CD8-positive, alpha-beta memory T cell (primary cell): ENCODE results near the gene RNLS. TPM values are rescaled to one million over a fixed set of nuclear protein-coding genes. Genes with fewer than 3 reads are reported as not detected.

Source experiments
- CTCF ChIA-PET: fragments of 350-600 bp; sonication (Branson Sonifier 250); formaldehyde crosslinking; loops from one replicate; lab custom pipeline; 2021; ENCODE audit warnings: antibody characterized with exemption; lab: Charles Lee
- POLR2A ChIA-PET: fragments of 350-600 bp; sonication (Branson Sonifier 250); formaldehyde crosslinking; loops from one replicate; lab custom pipeline; 2021; ENCODE audit warnings: antibody characterized with exemption; lab: Charles Lee
- DNase-seq, 5 donors: peaks; one replicate each; pipeline versions ENCODE4 v3.0.0 to v3.0.0-alpha.2; 2020 to 2022; ENCODE audit warnings: mixed read lengths in 1 of 5
- H3K27ac ChIP-seq: one replicate; pipeline ENCODE4 v1.7.0; 2013; ENCODE audit warnings: low read depth, mild to moderate bottlenecking, low read length, moderate library complexity
- H3K27me3 ChIP-seq: 2 replicates; pipeline ENCODE4 v1.7.0; 2013; ENCODE audit warnings: low read length, mild to moderate bottlenecking; ENCODE audit not compliant: insufficient read depth, poor library complexity, severe bottlenecking
- H3K36me3 ChIP-seq: 2 replicates; pipeline ENCODE4 v1.7.0; 2013; ENCODE audit warnings: mild to moderate bottlenecking, low read length, moderate library complexity; ENCODE audit not compliant: insufficient read depth
- H3K4me1 ChIP-seq: 2 replicates; pipeline ENCODE4 v1.7.0; 2013; ENCODE audit warnings: mild to moderate bottlenecking, low read length, moderate library complexity; ENCODE audit not compliant: insufficient read depth
- H3K4me3 ChIP-seq: 2 replicates; pipeline ENCODE4 v1.7.0; 2013; ENCODE audit warnings: mild to moderate bottlenecking, low read length
- H3K9me3 ChIP-seq: 2 replicates; pipeline ENCODE4 v1.7.0; 2013; ENCODE audit warnings: mild to moderate bottlenecking, low read length
- H3K27ac Mint-ChIP-seq, 8 donors: one replicate each; pipeline ENCODE4 v1.8.0; 2020 to 2021; ENCODE audit warnings: mixed read lengths in 8 of 8, mild to moderate bottlenecking in 6 of 8, inconsistent platforms in 3 of 8, moderate library complexity in 3 of 8
- H3K27me3 Mint-ChIP-seq, 2 donors: one replicate each; pipeline ENCODE4 v1.8.0; 2020 to 2021; ENCODE audit warnings: mixed read lengths in 2 of 2, mild to moderate bottlenecking in 1 of 2, moderate library complexity in 1 of 2
- H3K36me3 Mint-ChIP-seq, 3 donors: one replicate each; pipeline ENCODE4 v1.8.0; 2020 to 2021; ENCODE audit warnings: mixed read lengths in 3 of 3, inconsistent platforms in 1 of 3, mild to moderate bottlenecking in 1 of 3
- H3K4me1 Mint-ChIP-seq, 3 donors: one replicate each; pipeline ENCODE4 v1.8.0; 2020 to 2021; ENCODE audit warnings: mixed read lengths in 3 of 3, inconsistent platforms in 1 of 3, mild to moderate bottlenecking in 1 of 3
- H3K4me3 Mint-ChIP-seq, 7 donors: one replicate each; pipeline ENCODE4 v1.8.0; 2020 to 2021; ENCODE audit warnings: mixed read lengths in 7 of 7, mild to moderate bottlenecking in 6 of 7, moderate library complexity in 4 of 7, inconsistent platforms in 2 of 7
- H3K9me3 Mint-ChIP-seq, 5 donors: one replicate each; pipeline ENCODE4 v1.8.0; 2020 to 2022; ENCODE audit warnings: mixed read lengths in 5 of 5, mild to moderate bottlenecking in 3 of 5, moderate library complexity in 2 of 5, inconsistent platforms in 1 of 5
- polyA plus RNA-seq: library from polyadenylated mRNA; unstranded; fragments of 300-500 nt; fragmentation: Illumina TruSeq; gene quantifications from one replicate; pipeline ENCODE4 v1.2.3, GENCODE V29; 2021
- total RNA-seq, 2 experiments: library from RNA; stranded (reverse); gene quantifications; one replicate each; pipeline ENCODE4 v1.2.3, GENCODE V29; 2021

The RNLS gene
- total and polyA plus RNA-seq, 3 experiments from 2014 or later: 4.0 to 7.0 (median 4.6) TPM

- H3K36me3 ChIP-seq: no peaks in the 10 kb centered on the region
- no peaks in the 10 kb centered on the region for H3K9me3 ChIP-seq
- no peaks in the 10 kb centered on the region for H3K4me1 ChIP-seq
- DNase-seq: no peak
- no peaks in the 10 kb centered on the region for H3K27me3 Mint-ChIP-seq
- ChIA-PET CTCF (no interaction called here), POLR2A (no interaction called here)
- H3K36me3 Mint-ChIP-seq: peaks cover 0 to 8% (median 0%) of the 10 kb centered on the region in 3 donors
- no peak overlapping the region for H3K4me3 Mint-ChIP-seq
- H3K9me3 Mint-ChIP-seq: no peaks in the 10 kb centered on the region
- no peak overlapping the region for H3K4me3 ChIP-seq
- H3K27ac ChIP-seq: no peak overlapping the region
- H3K27ac Mint-ChIP-seq: no peak overlapping the region
- no peaks in the 10 kb centered on the region for H3K4me1 Mint-ChIP-seq
- H3K27me3 ChIP-seq: no peaks in the 10 kb centered on the region
These were observed 116.3 kb downstream of the RNLS start for GRCh38 chr10:88466786-88467185.

- Mint-ChIP-seq H3K27me3 (no peaks in the 10 kb centered on the region), H3K4me1 (no peaks in the 10 kb centered on the region), H3K36me3 (peaks cover 0 to 8% (median 0%) of the 10 kb centered on the region in 3 donors), H3K9me3 (no peaks in the 10 kb centered on the region), H3K4me3 (no peak overlapping the region), H3K27ac (no peak overlapping the region)
- Histone ChIP-seq H3K9me3 (no peaks in the 10 kb centered on the region), H3K4me3 (no peak overlapping the region), H3K36me3 (no peaks in the 10 kb centered on the region), H3K27me3 (no peaks in the 10 kb centered on the region), H3K4me1 (no peaks in the 10 kb centered on the region), H3K27ac (no peak overlapping the region)
- ChIA-PET CTCF (no interaction called here), POLR2A (no interaction called here)
- no peak for DNase-seq
These were observed 117.4 kb downstream of the RNLS start for GRCh38 chr10:88465765-88466164.

- Histone ChIP-seq H3K4me3 (no peak overlapping the region), H3K27me3 (no peaks in the 10 kb centered on the region), H3K27ac (no peak overlapping the region), H3K36me3 (no peaks in the 10 kb centered on the region), H3K4me1 (no peaks in the 10 kb centered on the region), H3K9me3 (no peaks in the 10 kb centered on the region)
- Mint-ChIP-seq H3K4me1 (no peaks in the 10 kb centered on the region), H3K27ac (no peak overlapping the region), H3K27me3 (no peaks in the 10 kb centered on the region), H3K36me3 (peaks cover 0 to 8% (median 0%) of the 10 kb centered on the region in 3 donors), H3K9me3 (no peaks in the 10 kb centered on the region), H3K4me3 (no peak overlapping the region)
- POLR2A ChIA-PET: no interaction called here
- CTCF ChIA-PET: no interaction called here
- no peak for DNase-seq
These were observed 119.3 kb downstream of the RNLS start for GRCh38 chr10:88463811-88464210.

GRCh38 chr10:88461426-88461825 is 121.7 kb downstream of the RNLS start:
- CTCF ChIA-PET: no interaction called here
- Histone ChIP-seq H3K4me3 (no peak overlapping the region), H3K4me1 (no peaks in the 10 kb centered on the region), H3K36me3 (no peaks in the 10 kb centered on the region), H3K27me3 (no peaks in the 10 kb centered on the region), H3K9me3 (no peaks in the 10 kb centered on the region), H3K27ac (no peak overlapping the region)
- Mint-ChIP-seq H3K36me3 (peaks cover 0 to 8% (median 0%) of the 10 kb centered on the region in 3 donors), H3K9me3 (no peaks in the 10 kb centered on the region), H3K4me3 (no peak overlapping the region), H3K4me1 (no peaks in the 10 kb centered on the region), H3K27ac (no peak overlapping the region), H3K27me3 (no peaks in the 10 kb centered on the region)
- DNase-seq: no peak
- POLR2A ChIA-PET: no interaction called here

- Mint-ChIP-seq H3K4me3 (no peak overlapping the region), H3K9me3 (no peaks in the 10 kb centered on the region), H3K4me1 (no peaks in the 10 kb centered on the region), H3K36me3 (peaks cover 0 to 8% (median 0%) of the 10 kb centered on the region in 3 donors), H3K27me3 (no peaks in the 10 kb centered on the region), H3K27ac (no peak overlapping the region)
- H3K36me3 ChIP-seq: no peaks in the 10 kb centered on the region
- H3K4me3 ChIP-seq: no peak overlapping the region
- POLR2A ChIA-PET: no interaction called here
- no peaks in the 10 kb centered on the region for H3K4me1 ChIP-seq
- CTCF ChIA-PET: no interaction called here
- no peak overlapping the region for H3K27ac ChIP-seq
- H3K9me3 ChIP-seq: no peaks in the 10 kb centered on the region
- H3K27me3 ChIP-seq: no peaks in the 10 kb centered on the region
- no peak for DNase-seq
These were observed 123.6 kb downstream of the RNLS start for GRCh38 chr10:88459530-88459929.

- no peaks in the 10 kb centered on the region for H3K36me3 ChIP-seq
- no peaks in the 10 kb centered on the region for H3K4me1 ChIP-seq
- Mint-ChIP-seq H3K9me3 (no peaks in the 10 kb centered on the region), H3K4me1 (no peaks in the 10 kb centered on the region), H3K4me3 (no peak overlapping the region), H3K27ac (peak overlapping the region in 1 of 8 donors; percentile 25), H3K36me3 (peaks cover 0 to 3% (median 0%) of the 10 kb centered on the region in 3 donors), H3K27me3 (no peaks in the 10 kb centered on the region)
- POLR2A ChIA-PET: no interaction called here
- no peak overlapping the region for H3K4me3 ChIP-seq
- CTCF ChIA-PET: no interaction called here
- no peak overlapping the region for H3K27ac ChIP-seq
- no peak for DNase-seq
- H3K27me3 ChIP-seq: no peaks in the 10 kb centered on the region
- H3K9me3 ChIP-seq: no peaks in the 10 kb centered on the region
These were observed 124.9 kb downstream of the RNLS start for GRCh38 chr10:88458209-88458608.

GRCh38 chr10:88457660-88458059 is 125.5 kb downstream of the RNLS start:
- CTCF ChIA-PET: no interaction called here
- Mint-ChIP-seq H3K27ac (no peak overlapping the region), H3K36me3 (no peaks in the 10 kb centered on the region), H3K9me3 (no peaks in the 10 kb centered on the region), H3K27me3 (no peaks in the 10 kb centered on the region), H3K4me1 (no peaks in the 10 kb centered on the region), H3K4me3 (no peak overlapping the region)
- Histone ChIP-seq H3K36me3 (no peaks in the 10 kb centered on the region), H3K27ac (no peak overlapping the region), H3K4me1 (no peaks in the 10 kb centered on the region), H3K27me3 (no peaks in the 10 kb centered on the region), H3K4me3 (no peak overlapping the region), H3K9me3 (no peaks in the 10 kb centered on the region)
- POLR2A ChIA-PET: no interaction called here
- DNase-seq: no peak

GRCh38 chr10:88456730-88457129 is 126.4 kb downstream of the RNLS start:
- H3K27ac ChIP-seq: no peak overlapping the region
- Mint-ChIP-seq H3K4me1 (no peaks in the 10 kb centered on the region), H3K27ac (no peak overlapping the region), H3K4me3 (no peak overlapping the region), H3K9me3 (no peaks in the 10 kb centered on the region), H3K27me3 (no peaks in the 10 kb centered on the region), H3K36me3 (no peaks in the 10 kb centered on the region)
- POLR2A ChIA-PET: no interaction called here
- H3K36me3 ChIP-seq: no peaks in the 10 kb centered on the region
- CTCF ChIA-PET: no interaction called here
- no peak for DNase-seq
- no peaks in the 10 kb centered on the region for H3K9me3 ChIP-seq
- H3K4me3 ChIP-seq: no peak overlapping the region
- no peaks in the 10 kb centered on the region for H3K4me1 ChIP-seq
- H3K27me3 ChIP-seq: no peaks in the 10 kb centered on the region

- H3K9me3 ChIP-seq: no peaks in the 10 kb centered on the region
- H3K36me3 ChIP-seq: no peaks in the 10 kb centered on the region
- Mint-ChIP-seq H3K27ac (no peak overlapping the region), H3K4me1 (no peaks in the 10 kb centered on the region), H3K4me3 (no peak overlapping the region), H3K36me3 (no peaks in the 10 kb centered on the region), H3K27me3 (no peaks in the 10 kb centered on the region), H3K9me3 (no peaks in the 10 kb centered on the region)
- H3K27me3 ChIP-seq: no peaks in the 10 kb centered on the region
- H3K27ac ChIP-seq: no peak overlapping the region
- DNase-seq: no peak
- no peak overlapping the region for H3K4me3 ChIP-seq
- no peaks in the 10 kb centered on the region for H3K4me1 ChIP-seq
- CTCF ChIA-PET: no interaction called here
- POLR2A ChIA-PET: no interaction called here
These were observed 127.3 kb downstream of the RNLS start for GRCh38 chr10:88455831-88456230.
